22Rv1 (cell line): ENCODE data around the gene CTTNBP2.

Source experiments
- ZFX ChIP-seq: fragments of 450-650 bp; IDR thresholded peaks from 2 replicates; pipeline ENCODE4 v1.6.1; 2017; ENCODE audit warnings: antibody characterized with exemption, borderline replicate concordance
- TF ChIP-seq, protein P1 (sequence below): fragments of 450-650 bp; IDR thresholded peaks from 2 replicates; pipeline ENCODE4 v1.5.1; 2017; ENCODE audit warnings: mild to moderate bottlenecking

DNA sequence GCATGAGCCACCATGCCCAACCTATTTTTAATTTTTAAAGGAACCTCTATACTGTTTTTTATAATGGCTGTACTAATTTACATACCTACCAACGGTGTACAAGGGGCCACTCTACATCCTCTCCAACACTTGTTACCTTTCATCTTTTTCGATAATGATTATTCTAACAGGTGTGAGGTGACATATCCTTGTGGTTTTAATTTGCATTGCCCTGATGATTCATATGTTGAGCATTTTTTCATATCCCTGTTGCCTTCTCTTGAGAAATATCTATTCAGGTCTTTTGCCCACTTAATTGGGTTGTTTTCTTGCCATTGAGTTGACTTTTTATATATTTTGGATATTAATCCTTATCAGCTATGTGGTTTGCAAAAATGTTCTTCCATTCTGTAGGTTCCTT lies 167.0 kb downstream of the CTTNBP2 start:
- TF ChIP-seq, protein P1, sequence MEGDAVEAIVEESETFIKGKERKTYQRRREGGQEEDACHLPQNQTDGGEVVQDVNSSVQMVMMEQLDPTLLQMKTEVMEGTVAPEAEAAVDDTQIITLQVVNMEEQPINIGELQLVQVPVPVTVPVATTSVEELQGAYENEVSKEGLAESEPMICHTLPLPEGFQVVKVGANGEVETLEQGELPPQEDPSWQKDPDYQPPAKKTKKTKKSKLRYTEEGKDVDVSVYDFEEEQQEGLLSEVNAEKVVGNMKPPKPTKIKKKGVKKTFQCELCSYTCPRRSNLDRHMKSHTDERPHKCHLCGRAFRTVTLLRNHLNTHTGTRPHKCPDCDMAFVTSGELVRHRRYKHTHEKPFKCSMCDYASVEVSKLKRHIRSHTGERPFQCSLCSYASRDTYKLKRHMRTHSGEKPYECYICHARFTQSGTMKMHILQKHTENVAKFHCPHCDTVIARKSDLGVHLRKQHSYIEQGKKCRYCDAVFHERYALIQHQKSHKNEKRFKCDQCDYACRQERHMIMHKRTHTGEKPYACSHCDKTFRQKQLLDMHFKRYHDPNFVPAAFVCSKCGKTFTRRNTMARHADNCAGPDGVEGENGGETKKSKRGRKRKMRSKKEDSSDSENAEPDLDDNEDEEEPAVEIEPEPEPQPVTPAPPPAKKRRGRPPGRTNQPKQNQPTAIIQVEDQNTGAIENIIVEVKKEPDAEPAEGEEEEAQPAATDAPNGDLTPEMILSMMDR: no peak
- no peak for TF ChIP-seq ZFX
